Stomach smooth muscle (tissue), 2 donors: ENCODE data around the gene KIR2DL1.
"Not testable (repeated sequence)": the region's sequence is repeated elsewhere in the genome, so short reads cannot be mapped to it uniquely, and the experiment has no call there.

Experiments
- H3K27ac ChIP-seq: one replicate; pipeline ENCODE4 v1.7.0; 2013; ENCODE audit warnings: mild to moderate bottlenecking, low read length, inconsistent platforms
- H3K27me3 ChIP-seq, 2 donors: one replicate each; pipeline ENCODE4 v1.7.0; 2013; ENCODE audit warnings: low read length in 2 of 2; ENCODE audit not compliant: insufficient read depth in 2 of 2, control insufficient read depth in 1 of 2
- H3K36me3 ChIP-seq, 2 donors: one replicate each; pipeline ENCODE4 v1.7.0; 2013; ENCODE audit warnings: low read length in 2 of 2; ENCODE audit not compliant: control insufficient read depth in 2 of 2, insufficient read depth in 2 of 2
- H3K4me1 ChIP-seq: one replicate; pipeline ENCODE4 v1.7.0; 2013; ENCODE audit warnings: low read length; ENCODE audit not compliant: control insufficient read depth, insufficient read depth
- H3K4me3 ChIP-seq, 2 donors: one replicate each; pipeline ENCODE4 v1.7.0; 2013; ENCODE audit warnings: low read length in 2 of 2
- H3K9ac ChIP-seq, 2 donors: one replicate each; pipeline ENCODE4 v1.7.0; 2013; ENCODE audit warnings: low read length in 2 of 2, mild to moderate bottlenecking in 1 of 2
- H3K9me3 ChIP-seq, 2 donors: one replicate each; pipeline ENCODE4 v1.7.0; 2013; ENCODE audit warnings: low read length in 2 of 2; ENCODE audit not compliant: control insufficient read depth in 2 of 2
- donor health status: healthy.
- donor health status: Pancreatic carcinoma.

Gene KIR2DL1

DNA sequence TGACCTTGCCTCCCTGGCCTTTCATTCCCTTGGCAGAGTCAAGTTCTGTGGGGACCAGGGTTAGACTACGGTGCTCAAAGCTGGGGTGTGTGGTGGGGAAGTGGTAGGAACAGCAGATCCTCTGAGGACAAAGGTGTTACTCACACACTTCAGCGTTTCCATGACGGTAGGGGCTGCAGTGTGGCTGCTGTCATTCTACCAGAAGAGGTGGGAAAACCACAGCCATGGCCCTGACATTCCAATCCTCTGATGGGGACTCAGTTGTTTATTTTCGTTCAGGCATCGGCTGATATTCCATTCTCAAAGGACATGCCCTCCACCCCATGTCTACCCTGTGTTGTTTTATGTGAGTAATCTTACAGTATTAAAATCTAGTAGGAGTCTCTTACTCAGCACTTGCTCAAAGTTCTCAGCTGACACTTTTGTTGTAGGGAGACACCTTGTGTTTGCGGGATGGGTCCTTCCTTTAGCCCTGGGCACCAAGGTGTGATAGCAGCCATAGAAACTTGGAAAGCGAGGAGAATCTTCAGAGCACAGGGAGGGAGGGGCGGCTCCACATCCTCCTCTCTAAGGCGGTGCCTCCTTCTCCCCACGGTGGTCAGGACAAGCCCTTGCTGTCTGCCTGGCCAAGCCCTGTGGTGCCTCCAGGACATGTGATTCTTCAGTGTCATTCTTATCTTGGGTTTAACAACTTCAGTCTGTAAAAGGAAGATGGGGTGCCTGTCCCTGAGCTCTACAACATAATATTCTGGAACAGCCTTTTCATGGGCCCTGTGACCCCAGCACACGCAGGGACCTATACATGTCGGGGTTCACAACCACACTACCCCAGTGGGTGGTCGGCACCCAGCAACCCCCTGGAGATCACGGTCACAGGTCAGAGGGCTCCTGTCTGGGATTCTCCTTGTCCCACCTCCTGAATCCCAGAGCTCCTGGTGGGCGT lies 1.7 kb downstream of the KIR2DL1 start:
- H3K4me1 ChIP-seq, H3K9me3 ChIP-seq, H3K36me3 ChIP-seq, H3K9ac ChIP-seq, H3K27me3 ChIP-seq, H3K4me3 ChIP-seq, H3K27ac ChIP-seq: not testable (repeated sequence)

DNA sequence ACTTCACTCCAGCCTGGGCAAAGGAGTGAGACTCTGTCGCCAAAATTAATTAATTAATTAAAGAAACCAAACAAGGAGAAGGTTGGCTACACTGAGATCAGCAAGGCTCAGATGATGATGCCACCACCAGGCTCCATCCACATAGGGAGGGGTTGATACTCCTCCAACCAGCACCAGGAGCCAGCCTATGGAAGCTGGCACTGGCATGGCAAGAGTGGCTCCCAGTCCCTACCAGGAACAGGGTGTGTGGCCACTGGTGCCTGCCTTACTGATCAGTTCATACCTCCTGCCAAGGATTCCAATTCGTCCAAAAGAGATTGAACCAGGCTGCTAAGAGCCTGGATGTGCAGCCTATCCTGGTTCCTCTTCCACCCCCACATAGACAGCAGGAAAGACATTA lies 3.1 kb downstream of the KIR2DL1 start:
- not testable (repeated sequence) for H3K27me3 ChIP-seq, H3K4me1 ChIP-seq, H3K9ac ChIP-seq, H3K27ac ChIP-seq, H3K36me3 ChIP-seq, H3K4me3 ChIP-seq, H3K9me3 ChIP-seq

DNA sequence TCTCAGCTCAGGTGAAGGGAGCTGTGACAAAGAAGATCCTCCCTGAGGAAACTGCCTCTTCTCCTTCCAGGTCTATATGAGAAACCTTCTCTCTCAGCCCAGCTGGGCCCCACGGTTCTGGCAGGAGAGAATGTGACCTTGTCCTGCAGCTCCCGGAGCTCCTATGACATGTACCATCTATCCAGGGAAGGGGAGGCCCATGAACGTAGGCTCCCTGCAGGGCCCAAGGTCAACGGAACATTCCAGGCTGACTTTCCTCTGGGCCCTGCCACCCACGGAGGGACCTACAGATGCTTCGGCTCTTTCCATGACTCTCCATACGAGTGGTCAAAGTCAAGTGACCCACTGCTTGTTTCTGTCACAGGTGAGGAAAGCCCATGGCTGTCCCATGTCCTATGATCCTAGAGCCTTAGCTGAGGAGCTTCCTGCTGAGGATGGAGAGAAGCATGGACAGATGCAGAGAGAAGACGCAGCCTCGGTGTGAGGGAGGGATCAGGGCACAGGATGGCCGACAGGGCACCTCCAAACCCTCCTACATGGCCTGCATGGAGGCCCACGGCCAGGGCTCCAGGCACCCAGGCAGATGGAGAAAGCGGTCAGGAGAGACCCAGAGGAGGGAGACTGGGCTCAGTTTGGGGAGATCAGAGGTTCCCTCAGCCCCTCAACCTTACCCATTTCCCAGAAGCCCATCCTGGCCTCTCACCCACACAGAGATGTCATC lies 5.7 kb downstream of the KIR2DL1 start:
- not testable (repeated sequence) for H3K9me3 ChIP-seq, H3K27ac ChIP-seq, H3K9ac ChIP-seq, H3K4me3 ChIP-seq, H3K27me3 ChIP-seq, H3K4me1 ChIP-seq, H3K36me3 ChIP-seq

DNA sequence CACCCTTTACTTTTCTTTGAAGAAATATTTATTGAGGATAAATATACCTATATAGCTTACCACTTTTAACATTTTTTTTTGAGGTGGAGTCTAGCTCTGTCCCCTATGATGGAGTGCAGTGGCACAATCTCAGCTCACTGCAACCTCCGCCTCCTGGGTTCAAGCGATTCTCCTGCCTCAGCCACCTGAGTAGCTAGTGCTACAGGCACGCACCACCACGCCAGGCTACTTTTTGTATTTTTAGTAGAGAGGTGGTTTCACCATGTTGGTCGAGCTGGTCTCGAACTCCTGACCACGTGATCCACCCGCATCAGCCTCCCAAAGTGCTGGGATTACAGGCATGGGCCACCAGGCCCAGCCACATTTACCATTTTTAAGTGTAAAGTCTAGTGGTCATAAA lies 6.2 kb downstream of the KIR2DL1 start:
- not testable (repeated sequence) for H3K27me3 ChIP-seq, H3K9ac ChIP-seq, H3K4me1 ChIP-seq, H3K36me3 ChIP-seq, H3K9me3 ChIP-seq, H3K4me3 ChIP-seq, H3K27ac ChIP-seq

DNA sequence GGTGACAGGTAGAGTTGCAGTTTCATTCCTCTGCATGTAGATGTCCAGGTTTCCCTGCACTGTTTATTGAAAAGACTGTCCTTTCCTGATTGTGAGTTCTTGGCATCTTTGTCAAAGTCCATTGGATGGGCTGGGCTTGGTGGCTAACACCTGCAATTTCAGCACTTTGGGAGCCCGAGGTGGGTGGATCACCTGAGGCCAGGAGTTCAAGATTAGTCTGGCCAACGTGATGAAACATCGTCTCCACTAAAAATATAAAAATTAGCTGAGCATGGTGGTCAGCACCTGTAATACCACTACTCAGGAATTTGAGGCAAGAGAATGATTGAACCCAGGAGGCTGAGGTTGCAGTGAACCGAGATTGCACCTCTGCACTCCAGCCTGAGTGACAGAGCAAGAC lies 8.3 kb downstream of the KIR2DL1 start:
- not testable (repeated sequence) for H3K36me3 ChIP-seq, H3K9ac ChIP-seq, H3K9me3 ChIP-seq, H3K4me3 ChIP-seq, H3K4me1 ChIP-seq, H3K27ac ChIP-seq, H3K27me3 ChIP-seq

DNA sequence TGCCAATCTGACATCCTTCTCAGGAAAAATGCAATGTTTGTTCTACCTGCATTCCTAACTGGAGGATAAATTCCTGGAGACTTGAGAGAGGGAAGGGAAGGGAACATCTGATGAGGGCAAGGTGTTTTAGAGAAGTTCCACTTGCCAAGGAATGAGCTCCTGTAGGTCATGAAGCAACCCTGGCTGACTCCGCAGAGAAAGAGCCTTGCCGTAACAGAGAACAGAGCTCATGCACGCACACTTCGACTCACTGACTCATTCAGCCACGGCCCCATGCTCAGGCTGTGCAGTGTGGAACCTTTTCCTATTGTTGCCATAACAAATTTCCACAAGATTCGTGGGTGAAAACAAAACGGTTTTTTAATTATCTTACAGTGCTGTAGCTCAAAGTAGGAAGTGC lies 9.3 kb downstream of the KIR2DL1 start:
- not testable (repeated sequence) for H3K9me3 ChIP-seq, H3K9ac ChIP-seq, H3K27me3 ChIP-seq, H3K36me3 ChIP-seq, H3K4me3 ChIP-seq, H3K27ac ChIP-seq, H3K4me1 ChIP-seq

DNA sequence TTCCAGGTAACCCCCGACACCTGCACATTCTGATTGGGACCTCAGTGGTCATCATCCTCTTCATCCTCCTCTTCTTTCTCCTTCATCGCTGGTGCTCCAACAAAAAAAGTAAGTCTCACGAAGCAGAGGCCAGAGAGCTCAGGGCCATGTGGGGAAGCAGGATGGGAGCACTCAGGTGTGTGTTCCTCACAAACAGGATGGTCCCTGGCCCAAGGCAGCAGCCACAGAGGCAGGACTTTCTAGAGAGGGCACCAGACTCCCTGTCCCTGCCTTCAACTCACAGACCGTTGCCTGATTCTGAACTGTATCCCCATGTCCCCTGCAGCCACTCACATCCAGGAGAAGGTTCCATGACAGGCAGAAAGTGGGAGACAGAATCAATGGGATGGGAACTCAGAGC lies 13.3 kb downstream of the KIR2DL1 start:
- H3K27me3 ChIP-seq, H3K9me3 ChIP-seq: not testable (repeated sequence)

DNA sequence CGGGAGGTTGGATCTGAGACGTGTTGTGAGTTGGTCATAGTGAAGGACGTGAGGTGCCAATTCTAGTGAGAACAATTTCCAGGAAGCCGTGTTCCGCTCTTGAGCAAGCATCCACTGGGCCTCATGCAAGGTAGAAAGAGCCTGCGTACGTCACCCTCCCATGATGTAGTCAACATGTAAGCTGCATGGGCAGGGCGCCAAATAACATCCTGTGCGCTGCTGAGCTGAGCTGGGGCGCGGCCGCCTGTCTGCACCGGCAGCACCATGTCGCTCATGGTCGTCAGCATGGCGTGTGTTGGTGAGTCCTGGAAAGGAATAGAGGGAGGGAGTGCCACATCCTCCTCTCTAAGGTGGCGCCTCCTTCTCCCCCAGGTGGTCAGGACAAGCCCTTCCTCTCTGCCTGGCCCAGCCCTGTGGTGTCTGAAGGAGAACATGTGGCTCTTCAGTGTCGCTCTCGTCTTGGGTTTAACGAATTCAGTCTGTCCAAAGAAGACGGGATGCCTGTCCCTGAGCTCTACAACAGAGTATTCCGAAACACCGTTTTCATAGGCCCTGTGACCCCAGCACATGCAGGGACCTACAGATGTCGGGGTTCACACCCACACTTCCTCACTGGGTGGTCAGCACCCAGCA lies 16.6 kb downstream of the KIR2DL1 start:
- not testable (repeated sequence) for H3K9ac ChIP-seq, H3K36me3 ChIP-seq, H3K27ac ChIP-seq, H3K4me1 ChIP-seq, H3K4me3 ChIP-seq, H3K27me3 ChIP-seq, H3K9me3 ChIP-seq

More for the DNA sequence above, 13.3 kb downstream of the KIR2DL1 start:
- H3K4me3 ChIP-seq, H3K36me3 ChIP-seq, H3K9ac ChIP-seq, H3K27ac ChIP-seq, H3K4me1 ChIP-seq: not testable (repeated sequence)

DNA sequence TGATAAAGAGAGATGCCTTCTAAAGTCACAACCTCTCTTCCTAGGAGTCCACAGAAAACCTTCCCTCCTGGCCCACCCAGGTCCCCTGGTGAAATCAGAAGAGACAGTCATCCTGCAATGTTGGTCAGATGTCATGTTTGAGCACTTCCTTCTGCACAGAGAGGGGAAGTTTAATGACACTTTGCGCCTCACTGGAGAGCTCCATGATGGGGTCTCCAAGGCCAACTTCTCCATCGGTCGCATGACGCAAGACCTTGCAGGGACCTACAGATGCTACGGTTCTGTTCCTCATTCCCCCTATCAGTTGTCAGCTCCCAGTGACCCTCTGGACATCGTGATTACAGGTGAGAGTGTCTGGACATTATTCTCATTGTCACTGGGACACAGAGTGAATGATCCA lies 18.6 kb downstream of the KIR2DL1 start:
- not testable (repeated sequence) for H3K27me3 ChIP-seq, H3K9ac ChIP-seq, H3K27ac ChIP-seq, H3K4me3 ChIP-seq, H3K36me3 ChIP-seq, H3K4me1 ChIP-seq, H3K9me3 ChIP-seq

DNA sequence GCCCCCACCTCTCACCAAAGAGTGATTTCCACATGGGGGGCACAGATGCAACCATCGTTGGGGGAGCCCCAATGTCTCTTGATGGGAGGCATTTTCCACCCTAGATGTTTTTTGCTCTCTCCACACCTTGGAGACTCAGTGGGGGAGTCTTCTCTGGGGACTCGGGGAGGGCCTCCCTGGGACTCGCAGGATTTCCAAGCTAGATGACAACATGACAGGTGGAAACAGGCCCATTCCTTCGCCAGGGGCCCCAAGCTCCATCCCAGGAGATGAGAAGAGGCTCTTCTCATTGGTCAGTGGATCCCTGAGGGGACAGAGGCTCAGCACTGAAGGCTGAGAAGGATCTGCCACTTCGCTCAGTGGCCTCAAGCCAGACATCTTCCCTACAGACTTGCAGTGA lies 21.1 kb downstream of the KIR2DL1 start:
- no peaks in the 10 kb centered on the region for H3K36me3 ChIP-seq
- H3K27ac ChIP-seq = no peak overlapping the region
- H3K9ac ChIP-seq = no peak overlapping the region
- no peaks in the 10 kb centered on the region for H3K9me3 ChIP-seq
- no peaks in the 10 kb centered on the region for H3K4me1 ChIP-seq
- peaks cover 0 to 2% of the 10 kb centered on the region in 2 donors for H3K27me3 ChIP-seq
- H3K4me3 ChIP-seq = no peak overlapping the region

DNA sequence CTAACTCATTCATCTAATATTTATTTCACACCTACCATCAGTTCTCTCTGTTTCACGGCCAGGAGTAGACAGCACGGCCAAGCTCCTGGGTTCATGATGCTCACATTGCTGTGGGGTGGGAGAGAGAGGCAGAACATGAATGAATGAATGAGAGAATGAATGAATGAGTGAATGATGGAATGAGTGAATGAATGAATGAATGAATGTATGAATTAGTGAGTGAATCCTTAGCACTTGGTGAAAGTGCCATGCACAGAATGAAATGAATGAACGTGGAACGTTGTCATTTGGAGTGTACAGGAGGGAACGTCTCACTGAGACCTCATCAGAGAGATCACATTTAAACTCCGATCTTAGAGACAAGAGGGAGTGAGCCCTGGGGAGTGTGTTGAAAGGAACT lies 21.9 kb downstream of the KIR2DL1 start:
- no peaks in the 10 kb centered on the region for H3K9me3 ChIP-seq
- no peaks in the 10 kb centered on the region for H3K4me1 ChIP-seq
- H3K27me3 ChIP-seq = peaks cover 0 to 2% of the 10 kb centered on the region in 2 donors
- H3K9ac ChIP-seq = no peak overlapping the region
- no peaks in the 10 kb centered on the region for H3K36me3 ChIP-seq
- no peak overlapping the region for H3K27ac ChIP-seq
- H3K4me3 ChIP-seq = no peak overlapping the region
